Measurements from ENCODE around the gene TBC1D4.

DNA sequence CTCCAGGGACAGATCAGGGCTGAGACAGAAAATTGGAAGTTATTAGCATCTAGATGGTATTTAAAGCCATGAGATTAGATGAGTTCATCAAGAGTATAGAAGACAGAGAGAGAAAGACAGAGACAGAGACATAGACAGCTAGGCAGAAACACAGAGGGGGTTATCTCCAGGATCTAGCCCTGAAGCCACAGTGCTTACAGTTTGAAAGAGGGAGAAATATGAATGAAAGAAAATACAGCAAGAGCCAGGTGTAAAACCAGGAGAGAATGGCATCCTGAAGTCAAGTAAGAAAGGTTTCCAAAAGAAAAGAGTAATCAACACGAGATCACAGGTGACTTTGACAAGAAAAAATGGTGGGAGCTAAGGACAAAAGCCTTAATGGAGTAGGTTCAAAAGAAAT, 111.2 kb downstream of the TBC1D4 start:
- no peak for TF ChIP-seq FOXM1 (IDR thresholded peaks at IDR 0.05; ENCODE audit: borderline replicate concordance)
- TF ChIP-seq SUZ12 (IDR thresholded peaks at IDR 0.05) = no peak
- TF ChIP-seq BHLHE40 (IDR thresholded peaks at IDR 0.05; ENCODE audit: borderline replicate concordance) = no peak
- TF ChIP-seq ZNF384 (IDR thresholded peaks at IDR 0.05) = no peak
- TF ChIP-seq HDGF (IDR thresholded peaks at IDR 0.05; ENCODE audit: borderline replicate concordance) = no peak
- no peak for TF ChIP-seq SP1 (IDR thresholded peaks at IDR 0.05)
- no peak for TF ChIP-seq FOXK2 (IDR thresholded peaks at IDR 0.05)

All from HEK293T (cell line).